Motor neuron (in vitro differentiated cells): ENCODE data around the gene SEMA4D. TPM values are rescaled to one million over a fixed set of nuclear protein-coding genes. Genes with fewer than 3 reads are reported as not detected.

Experiments
- ATAC-seq, 8 experiments: fragments of 200-7000 bp; cut with Tn5 transposase; replicated peaks in 6 of 8; 2 replicates each; pipeline ENCODE4 v1.8.0; 2021; ENCODE audit warnings: mild to moderate bottlenecking in 8 of 8, moderate library complexity in 8 of 8
- H3K27ac ChIP-seq, 2 donors: fragments of 250-450 bp; sonication (Bioruptor Pico); 2 replicates each; pipeline ENCODE4 v1.9.0; 2021; ENCODE audit warnings: antibody characterized with exemption in 2 of 2, mild to moderate bottlenecking in 2 of 2, moderate library complexity in 1 of 2
- H3K4me1 ChIP-seq, 2 donors: fragments of 250-450 bp; sonication (Bioruptor Pico); replicated peaks in 1 of 2; 2 replicates each; pipeline ENCODE4 v1.6.1; 2021; ENCODE audit warnings: antibody characterized with exemption in 2 of 2, mild to moderate bottlenecking in 2 of 2, moderate library complexity in 1 of 2
- H3K4me3 ChIP-seq, 5 donors: fragments of 250-450 bp; sonication (Bioruptor Pico); 2 replicates each; pipeline ENCODE4 v1.9.0; 2021; ENCODE audit warnings: antibody characterized with exemption in 5 of 5, mild to moderate bottlenecking in 5 of 5, moderate library complexity in 4 of 5
- WGBS, 10 experiments: fragments of 450-650 bp; shearing (Covaris generic); methylation state at CpG; one replicate each; pipeline ENCODE4 v1.0.0; 2022; 5-methylcytosine and 5-hydroxymethylcytosine counted together
- in situ Hi-C, 9 experiments: fragments of 400-800 bp; cut with MboI; loops; one replicate each; pipeline ENCODE4 v1.15.0; 2021; ENCODE audit warnings: low sequenced_read_pairs in 9 of 9, low pct_unique_long_range_greater_than_20kb in 2 of 9; ENCODE audit not compliant: unreplicated experiment in 9 of 9
- total RNA-seq, 8 experiments: library from RNA; unstranded; fragments of 300-600 nt; gene quantifications; 2 replicates each; pipeline versions ENCODE4 v1.2.3 to v1.2.4, GENCODE V29; 2022

Gene SEMA4D
- total RNA-seq, 8 experiments from 2014 or later, result 1.2 to 30.1 (median 13.8) TPM

GRCh38 chr9:89410641-89411350, 87.1 kb downstream of the SEMA4D start:
- in situ Hi-C loops, result loop anchor here in 1 of 9 experiments (25.0 kb wide), 1 partner anchor 127 kb away; no protein-coding TSS in a partner anchor
- no peak overlapping the region for H3K4me3 ChIP-seq
- peak in 3 of 8 experiments; percentile 36 to 65 (median 58) for ATAC-seq
- no peak overlapping the region for H3K27ac ChIP-seq
- peaks cover 36 to 44% of the 10 kb centered on the region in 2 donors for H3K4me1 ChIP-seq
- 56 to 100% (median 82%) methylated on average over 3 to 6 of the region's 7 CpGs for WGBS, 10 experiments

- ATAC-seq, result no peak
- 60 to 100% (median 90%) methylated on average over 1 to 4 of the region's 8 CpGs; no CpG with 5 or more reads in 6 of the 10 experiments for WGBS, 10 experiments
- peaks cover 34 to 40% of the 10 kb centered on the region in 2 donors for H3K4me1 ChIP-seq
- H3K27ac ChIP-seq, result no peak overlapping the region
- in situ Hi-C loops, result loop anchor here in 1 of 9 experiments (25.0 kb wide), 1 partner anchor 127 kb away; no protein-coding TSS in a partner anchor
- no peak overlapping the region for H3K4me3 ChIP-seq
These were observed 87.9 kb downstream of the SEMA4D start for GRCh38 chr9:89410022-89410421.

DNA sequence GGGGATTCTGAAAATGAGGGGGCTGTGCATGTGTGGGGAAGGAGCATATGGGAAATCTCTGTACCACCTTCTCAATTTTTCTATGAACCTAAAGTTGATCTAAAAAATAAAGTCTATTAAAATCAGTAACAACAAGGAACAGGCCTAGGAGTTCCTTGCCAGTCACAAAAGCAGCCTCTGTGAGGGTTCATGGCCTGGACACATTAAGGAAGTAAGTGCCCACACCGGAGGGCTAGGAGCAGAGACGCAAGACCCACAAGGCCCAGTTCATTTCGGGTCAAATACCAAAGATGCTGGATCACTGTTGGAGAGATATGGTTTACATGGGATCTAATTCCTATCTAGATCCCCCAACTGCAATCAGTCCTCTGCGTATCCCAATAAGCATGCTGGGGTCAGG, 88.4 kb downstream of the SEMA4D start:
- no peak overlapping the region for H3K4me3 ChIP-seq
- no peak overlapping the region for H3K27ac ChIP-seq
- WGBS, 10 experiments, result 50 to 96% (median 86%) methylated on average over 3 to 4 of the region's 4 CpGs; no CpG with 5 or more reads in 6 of the 10 experiments
- in situ Hi-C loops, result loop anchor here in 1 of 9 experiments (25.0 kb wide), 1 partner anchor 128 kb away; no protein-coding TSS in a partner anchor
- ATAC-seq, result no peak
- peaks cover 29 to 34% of the 10 kb centered on the region in 2 donors for H3K4me1 ChIP-seq

- Histone ChIP-seq H3K4me3 (no peak overlapping the region), H3K27ac (no peak overlapping the region), H3K4me1 (peaks cover 22 to 26% of the 10 kb centered on the region in 2 donors)
- in situ Hi-C loops, result loop anchor here in 1 of 9 experiments (25.0 kb wide), 1 partner anchor 129 kb away; no protein-coding TSS in a partner anchor
- 60 to 100% (median 94%) methylated on average over 2 to 11 of the region's 12 CpGs; no CpG with 5 or more reads in 2 of the 10 experiments for WGBS, 10 experiments
- no peak for ATAC-seq
These were observed 89.2 kb downstream of the SEMA4D start for GRCh38 chr9:89408628-89409101.

- no peak overlapping the region for H3K27ac ChIP-seq
- in situ Hi-C loops, result loop anchor here in 1 of 9 experiments (25.0 kb wide), 1 partner anchor 130 kb away; no protein-coding TSS in a partner anchor
- no peak for ATAC-seq
These were observed 90.8 kb downstream of the SEMA4D start for GRCh38 chr9:89407070-89407469.

DNA sequence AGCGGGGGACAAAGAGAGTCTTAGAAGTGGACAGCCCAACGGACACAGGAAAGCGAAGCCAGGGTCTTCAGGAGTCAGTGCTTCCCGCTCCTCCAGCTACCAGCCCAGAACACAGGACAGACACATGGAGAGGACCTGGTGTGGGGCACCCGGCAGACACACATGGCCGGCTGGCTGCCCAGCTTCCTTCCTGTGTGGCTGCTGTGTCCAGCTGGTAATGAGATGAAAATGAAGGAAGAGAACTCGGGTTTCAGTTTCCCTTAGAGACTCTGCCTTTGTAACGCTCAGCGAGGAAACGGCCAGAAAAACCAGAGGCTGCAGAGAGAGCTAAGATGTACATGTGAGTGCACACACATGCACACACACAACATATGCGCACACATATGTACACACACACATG, 92.1 kb downstream of the SEMA4D start:
- Histone ChIP-seq H3K4me3 (no peak overlapping the region), H3K27ac (no peak overlapping the region), H3K4me1 (no peaks in the 10 kb centered on the region)
- 33 to 90% (median 83%) methylated on average over 1 to 9 of the region's 11 CpGs; no CpG with 5 or more reads in 5 of the 10 experiments for WGBS, 10 experiments
- ATAC-seq, result no peak
- in situ Hi-C loops, result loop anchor here in 1 of 9 experiments (25.0 kb wide), 1 partner anchor 131 kb away; no protein-coding TSS in a partner anchor

More at GRCh38 chr9:89407070-89407469, 90.8 kb downstream of the SEMA4D start:
- WGBS, 10 experiments, result 85 to 93% methylated on average over 2 of the region's 2 CpGs; no CpG with 5 or more reads in 8 of the 10 experiments
- Histone ChIP-seq H3K4me3 (no peak overlapping the region), H3K4me1 (peaks cover 6 to 11% of the 10 kb centered on the region in 2 donors)

- no peak for ATAC-seq
- 70 to 100% (median 100%) methylated on average over 1 to 10 of the region's 11 CpGs; no CpG with 5 or more reads in 4 of the 10 experiments for WGBS, 10 experiments
- H3K4me3 ChIP-seq, result no peak overlapping the region
- in situ Hi-C loops, result loop anchor here in 1 of 9 experiments (25.0 kb wide), 1 partner anchor 133 kb away; no protein-coding TSS in a partner anchor
- no peaks in the 10 kb centered on the region for H3K4me1 ChIP-seq
- no peak overlapping the region for H3K27ac ChIP-seq
These were observed 93.8 kb downstream of the SEMA4D start for GRCh38 chr9:89404074-89404473.

- H3K27ac ChIP-seq, result no peak overlapping the region
- 20 to 100% (median 94%) methylated on average over 1 to 9 of the region's 14 CpGs; no CpG with 5 or more reads in 4 of the 10 experiments for WGBS, 10 experiments
- in situ Hi-C loops, result loop anchor here in 1 of 9 experiments (25.0 kb wide), 1 partner anchor 134 kb away; no protein-coding TSS in a partner anchor
- H3K4me1 ChIP-seq, result no peaks in the 10 kb centered on the region
- H3K4me3 ChIP-seq, result no peak overlapping the region
- ATAC-seq, result no peak
These were observed 95.1 kb downstream of the SEMA4D start for GRCh38 chr9:89402695-89403427.

- ATAC-seq, result no peak
- in situ Hi-C loops, result loop anchor here in 1 of 9 experiments (25.0 kb wide), 1 partner anchor 137 kb away; no protein-coding TSS in a partner anchor
- 14 to 100% (median 78%) methylated on average over 1 to 12 of the region's 12 CpGs; no CpG with 5 or more reads in 1 of the 10 experiments for WGBS, 10 experiments
- H3K4me3 ChIP-seq, result no peak overlapping the region
- H3K4me1 ChIP-seq, result no peaks in the 10 kb centered on the region
- H3K27ac ChIP-seq, result no peak overlapping the region
These were observed 97.4 kb downstream of the SEMA4D start for GRCh38 chr9:89400403-89401116.

- Histone ChIP-seq H3K4me3 (no peak overlapping the region), H3K4me1 (no peaks in the 10 kb centered on the region), H3K27ac (no peak overlapping the region)
- in situ Hi-C loops, result no loop called here
- ATAC-seq, result no peak
- WGBS, 10 experiments, result 60 to 87% (median 80%) methylated on average over 1 to 2 of the region's 5 CpGs; no CpG with 5 or more reads in 6 of the 10 experiments
These were observed 99.3 kb downstream of the SEMA4D start for GRCh38 chr9:89398621-89399020.

DNA sequence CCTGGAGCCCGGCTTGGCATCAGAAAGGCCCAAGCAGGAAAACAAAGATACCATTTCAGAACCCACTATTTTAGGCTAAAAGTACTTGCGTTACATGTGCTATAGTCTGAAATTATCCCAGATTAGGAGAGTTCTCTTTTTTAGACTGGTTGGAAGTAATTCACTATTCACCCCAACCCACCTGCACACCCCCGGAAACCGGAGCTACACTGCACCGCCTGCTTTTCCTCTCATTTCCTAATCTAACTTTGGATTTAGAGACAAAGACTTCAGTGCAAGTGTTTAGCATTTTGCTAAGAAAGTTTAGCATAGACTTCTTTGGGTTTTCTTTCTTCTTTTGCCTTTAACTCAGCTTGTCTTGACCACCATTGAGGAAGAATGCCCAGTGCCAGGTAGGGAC, 100.4 kb downstream of the SEMA4D start:
- H3K4me1 ChIP-seq, result peaks cover 0 to 2% of the 10 kb centered on the region in 2 donors
- no peak overlapping the region for H3K27ac ChIP-seq
- 75 to 100% (median 98%) methylated on average over 1 to 4 of the region's 5 CpGs; no CpG with 5 or more reads in 2 of the 10 experiments for WGBS, 10 experiments
- no peak overlapping the region for H3K4me3 ChIP-seq
- no peak for ATAC-seq
- in situ Hi-C loops, result no loop called here
